HCT116 (cell line): Measurements from ENCODE around the gene SRCIN1. TPM values are rescaled to one million over a fixed set of nuclear protein-coding genes. Genes with fewer than 3 reads are reported as not detected.

ENCODE experiments used
- ATAC-seq: fragments of 200-7000 bp; cut with Tn5 transposase; 2 replicates; pipeline ENCODE4 v1.9.1; 2020; ENCODE audit warnings: mild to moderate bottlenecking, moderate library complexity
- BruUV-seq: library from RNA; stranded (reverse); fragments of 400-500 nt; replicated peaks from 2 replicates; lab custom pipeline; 2021; lab: Mats Ljungman, UMichigan
- CTCF ChIA-PET: fragments of 300-600 bp; sonication (Branson Sonifier 250); formaldehyde crosslinking; loops from one replicate; lab custom pipeline; 2021; ENCODE audit warnings: antibody characterized with exemption; lab: Charles Lee
- POLR2A ChIA-PET: fragments of 300-600, 350-600 bp; sonication (Branson Sonifier 250); formaldehyde crosslinking; loops from one replicate; lab custom pipeline; 2021; ENCODE audit warnings: antibody characterized with exemption; lab: Charles Lee
- RAD21 ChIA-PET, 2 experiments: fragments of 300-600 bp; sonication (Branson Sonifier 250); formaldehyde crosslinking; loops; one replicate each; lab custom pipeline; 2023; ENCODE audit warnings: low total read pairs in 2 of 2; ENCODE audit not compliant: uncharacterized antibody in 2 of 2, unreplicated experiment in 2 of 2, low non-redundant PET in 1 of 2; lab: Charles Lee
- DNase-seq: peaks from one replicate; pipeline ENCODE4 v3.0.0-alpha.2; 2010; ENCODE audit warnings: low read depth, low spot score
- H2AFZ ChIP-seq: fragments of 200-600 bp; shearing (Covaris generic), sonication (generic); 2 replicates; pipeline ENCODE4 v1.6.1; 2017; ENCODE audit warnings: low read depth, mixed run types, mixed read lengths, antibody characterized with exemption, low read length; ENCODE audit not compliant: poor library complexity, severe bottlenecking
- H3K27ac ChIP-seq: 2 replicates; pipeline ENCODE4 v1.5.1; 2012; ENCODE audit warnings: low read depth, low read length
- H3K27me3 ChIP-seq: fragments of 200-600 bp; sonication (generic); 2 replicates; pipeline ENCODE4 v1.6.1; 2016; ENCODE audit warnings: mixed run types, low read length, mixed read lengths; ENCODE audit not compliant: insufficient read depth
- H3K36me3 ChIP-seq, 2 experiments: fragments of 200-500 bp in 1 of 2; fragments of 200-600 bp in 1 of 2; sonication (Bioruptor generic) in 1 of 2; sonication (generic) in 1 of 2; 2 replicates each; pipeline versions ENCODE4 v1.5.1 to v1.6.1; 2014 to 2016; ENCODE audit warnings: low read length in 2 of 2, inconsistent platforms in 1 of 2, mixed read lengths in 1 of 2, mixed run types in 1 of 2; ENCODE audit not compliant: insufficient read depth in 2 of 2, control insufficient read depth in 1 of 2
- H3K4me1 ChIP-seq, 2 experiments: fragments of 200-600 bp in 1 of 2; sonication (generic) in 1 of 2; 2 replicates each; pipeline versions ENCODE4 v1.5.1 to v1.6.1; 2012 to 2017; ENCODE audit warnings: low read length in 2 of 2, inconsistent platforms in 1 of 2, mild to moderate bottlenecking in 1 of 2, mixed read lengths in 1 of 2, mixed run types in 1 of 2, moderate library complexity in 1 of 2; ENCODE audit not compliant: insufficient read depth in 2 of 2, control insufficient read depth in 1 of 2
- H3K4me2 ChIP-seq: fragments of 200-600 bp; sonication (generic); 2 replicates; pipeline ENCODE4 v1.6.1; 2017; ENCODE audit warnings: mixed run types, low read length, mixed read lengths
- H3K4me3 ChIP-seq, 2 experiments: fragments of 200-600 bp in 1 of 2; sonication (generic) in 1 of 2; replicated peaks in 1 of 2; 2 replicates each; pipeline ENCODE4 v1.5.1; 2011 to 2016; ENCODE audit warnings: low read length in 2 of 2, control low read depth in 1 of 2, low read depth in 1 of 2, mild to moderate bottlenecking in 1 of 2, mixed read lengths in 1 of 2, mixed run types in 1 of 2
- H3K79me2 ChIP-seq: fragments of 200-600 bp; sonication (generic); 2 replicates; pipeline ENCODE4 v1.6.1; 2017; ENCODE audit warnings: mild to moderate bottlenecking, mixed run types, low read length, moderate library complexity, mixed read lengths; ENCODE audit not compliant: insufficient read depth
- H3K9ac ChIP-seq: fragments of 200-600 bp; sonication (generic); 2 replicates; pipeline ENCODE4 v1.6.1; 2016; ENCODE audit warnings: low read length, mixed read lengths
- H3K9me2 ChIP-seq: fragments of 200-600 bp; sonication (generic), shearing (Covaris generic); 2 replicates; pipeline ENCODE4 v1.6.1; 2017; ENCODE audit warnings: mixed run types, mild to moderate bottlenecking, moderate library complexity; ENCODE audit not compliant: insufficient read depth
- H3K9me3 ChIP-seq, 2 experiments: fragments of 200-500 bp in 1 of 2; fragments of 200-600 bp in 1 of 2; sonication (Bioruptor generic) in 1 of 2; sonication (generic) in 1 of 2; 2 replicates each; pipeline ENCODE4 v1.6.1; 2014 to 2017; ENCODE audit warnings: low read length in 2 of 2, mixed read lengths in 2 of 2, inconsistent platforms in 1 of 2, low read depth in 1 of 2, mild to moderate bottlenecking in 1 of 2, mixed run types in 1 of 2, moderate library complexity in 1 of 2; ENCODE audit not compliant: control insufficient read depth in 1 of 2, insufficient read depth in 1 of 2
- H4K20me1 ChIP-seq: fragments of 200-600 bp; sonication (generic), shearing (Covaris generic); 2 replicates; pipeline ENCODE4 v1.6.1; 2017; ENCODE audit warnings: mixed run types, mild to moderate bottlenecking, moderate library complexity; ENCODE audit not compliant: insufficient read depth
- ATF3 ChIP-seq: IDR thresholded peaks from 2 replicates; pipeline ENCODE4 v1.6.1; 2012
- CEBPB ChIP-seq: IDR thresholded peaks from 2 replicates; pipeline ENCODE4 v1.6.1; 2012; ENCODE audit warnings: low read depth
- CTCF ChIP-seq, 3 experiments: fragments of 200-600 bp in 1 of 3; sonication (generic) in 1 of 3; IDR thresholded peaks in 2 of 3; conservative IDR thresholded peaks in 1 of 3; 2 replicates each; pipeline ENCODE4 v1.5.1; 2012 to 2017; ENCODE audit warnings: low read depth in 2 of 3, low read length in 2 of 3, antibody characterized with exemption in 1 of 3, borderline replicate concordance in 1 of 3, control low read depth in 1 of 3, mild to moderate bottlenecking in 1 of 3, mixed read lengths in 1 of 3, mixed run types in 1 of 3, moderate library complexity in 1 of 3; ENCODE audit not compliant: insufficient read depth in 1 of 3
- EGR1 ChIP-seq: IDR thresholded peaks from 2 replicates; pipeline ENCODE4 v1.6.1; 2012; ENCODE audit warnings: low read depth
- FOSL1 ChIP-seq: IDR thresholded peaks from 2 replicates; pipeline ENCODE4 v1.6.1; 2012; ENCODE audit warnings: low read depth
- JUND ChIP-seq: IDR thresholded peaks from 2 replicates; pipeline ENCODE4 v1.6.1; 2012
- MAX ChIP-seq: IDR thresholded peaks from 2 replicates; pipeline ENCODE4 v1.6.1; 2012
- POLR2A ChIP-seq: IDR thresholded peaks from 2 replicates; pipeline ENCODE4 v1.7.0; 2011; ENCODE audit warnings: borderline replicate concordance; ENCODE audit not compliant: insufficient read depth, insufficient read length; ENCODE audit errors: extremely low read depth
- POLR2AphosphoS5 ChIP-seq: IDR thresholded peaks from 2 replicates; pipeline ENCODE4 v1.6.1; 2011; ENCODE audit warnings: mild to moderate bottlenecking, low read depth, low read length, moderate library complexity
- RAD21 ChIP-seq: IDR thresholded peaks from 2 replicates; pipeline ENCODE4 v1.6.1; 2012; ENCODE audit warnings: low read depth, mild to moderate bottlenecking
- REST ChIP-seq: IDR thresholded peaks from 2 replicates; pipeline ENCODE4 v1.6.1; 2012; ENCODE audit warnings: low read depth
- SP1 ChIP-seq: IDR thresholded peaks from 2 replicates; pipeline ENCODE4 v1.6.1; 2012; ENCODE audit warnings: low read depth
- SRF ChIP-seq: IDR thresholded peaks from 2 replicates; pipeline ENCODE4 v1.6.1; 2012; ENCODE audit warnings: low read depth
- TCF7L2 ChIP-seq: IDR thresholded peaks from 2 replicates; pipeline ENCODE4 v1.7.0; 2011; ENCODE audit warnings: borderline replicate concordance, inconsistent platforms; ENCODE audit not compliant: insufficient read depth, insufficient read length; ENCODE audit errors: extremely low read depth
- YY1 ChIP-seq: IDR thresholded peaks from 2 replicates; pipeline ENCODE4 v1.6.1; 2011; ENCODE audit warnings: low read length, low read depth, moderate library complexity, mild to moderate bottlenecking; ENCODE audit not compliant: insufficient replicate concordance; ENCODE audit errors: extremely low read depth
- ZBTB33 ChIP-seq: IDR thresholded peaks from 2 replicates; pipeline ENCODE4 v1.6.1; 2011; ENCODE audit warnings: mild to moderate bottlenecking, low read length, moderate library complexity; ENCODE audit not compliant: insufficient replicate concordance; ENCODE audit errors: extremely low read depth
- ZFX ChIP-seq: fragments of 450-650 bp; IDR thresholded peaks from 2 replicates; pipeline ENCODE4 v1.6.1; 2017
- ZNF274 ChIP-seq: fragments of 200-500 bp; sonication (Bioruptor generic); IDR thresholded peaks from 2 replicates; pipeline ENCODE4 v1.6.1; 2014; ENCODE audit warnings: mild to moderate bottlenecking, low read depth, low read length, inconsistent platforms
- intact Hi-C: fragments of 100-400 bp; cut with micrococcal nuclease; formaldehyde crosslinking; loops from 2 replicates; pipeline ENCODE4 v1.10.0; 2022
- total RNA-seq: library from RNA; stranded (reverse); gene quantifications from one replicate; pipeline ENCODE4 v1.2.1, GENCODE V29; 2021; ENCODE audit not compliant: unreplicated experiment

Gene SRCIN1
- total RNA-seq, 1 experiment from 2014 or later, result 10.5 TPM

GRCh38 chr17:38569701-38570512, 35.8 kb downstream of the SRCIN1 start:
- ATAC-seq, result no peak
- no peak overlapping the region for H3K4me2 ChIP-seq
- no peaks in the 10 kb centered on the region for H3K9me2 ChIP-seq
- H3K79me2 ChIP-seq, result no peaks in the 10 kb centered on the region
- H3K4me3 ChIP-seq, result no peak overlapping the region
- peaks cover 12 to 28% of the 10 kb centered on the region in 2 experiments for H3K4me1 ChIP-seq
- intact Hi-C loops, result no loop called here
- H3K27ac ChIP-seq, result no peak overlapping the region
- H3K27me3 ChIP-seq, result no peaks in the 10 kb centered on the region
- H3K9me3 ChIP-seq, result no peaks in the 10 kb centered on the region
- no peak overlapping the region for H2AFZ ChIP-seq
- RAD21 ChIA-PET, result no interaction called here
- H4K20me1 ChIP-seq, result no peaks in the 10 kb centered on the region
- TF ChIP-seq JUND (no peak), MAX (no peak), POLR2AphosphoS5 (no peak), CEBPB (no peak), RAD21 (no peak), FOSL1 (no peak), YY1 (no peak), POLR2A (no peak), REST (no peak), SRF (no peak), ZBTB33 (no peak), ATF3 (no peak), ZNF274 (no peak), CTCF (IDR thresholded peaks at IDR 0.05 in 2 of 3, conservative IDR thresholded peaks at IDR 0.05 in 1 of 3; ENCODE audit: borderline replicate concordance in 1 of 3, insufficient read depth in 1 of 3, low read depth in 2 of 3, low read length in 2 of 3) (no peak), SP1 (no peak), EGR1 (no peak), ZFX (no peak), TCF7L2 (no peak)
- BruUV-seq, result no TSS peak
- DNase-seq, result no peak
- H3K36me3 ChIP-seq, result no peaks in the 10 kb centered on the region
- POLR2A ChIA-PET, result no interaction called here
- H3K9ac ChIP-seq, result no peak overlapping the region
- CTCF ChIA-PET, result no interaction called here
